Gastrocnemius medialis (tissue), 4 donors: Measurements from ENCODE around the gene MED27. TPM values are rescaled to one million over a fixed set of nuclear protein-coding genes. Genes with fewer than 3 reads are reported as not detected.

Experiments
- ATAC-seq, 2 donors: fragments of 150-250 bp; one replicate each; pipeline ENCODE4 v1.9.1; 2016
- DNase-seq, 2 donors: peaks; one replicate each; pipeline ENCODE4 v3.0.0-alpha.2; 2019
- H3K27ac ChIP-seq, 4 donors: fragments of 200-600 bp; sonication (generic); 1 replicate in 1 of 4; 2 replicates in 3 of 4; pipeline ENCODE4 v1.5.1; 2016 to 2018; ENCODE audit warnings: mild to moderate bottlenecking in 2 of 4, moderate library complexity in 1 of 4
- H3K27me3 ChIP-seq, 3 donors: fragments of 200-600 bp; sonication (generic) in 2 of 3; 1 replicate in 1 of 3; 2 replicates in 2 of 3; pipeline versions ENCODE4 v1.5.1 to v1.6.0; 2016 to 2019; ENCODE audit warnings: mild to moderate bottlenecking in 1 of 3, moderate library complexity in 1 of 3
- H3K36me3 ChIP-seq, 2 donors: fragments of 200-600 bp; sonication (generic) in 1 of 2; one replicate each; pipeline ENCODE4 v1.5.1; 2017 to 2018
- H3K4me1 ChIP-seq, 2 donors: fragments of 200-600 bp; sonication (generic) in 1 of 2; one replicate each; pipeline ENCODE4 v1.5.1; 2016 to 2017; ENCODE audit warnings: mild to moderate bottlenecking in 2 of 2
- H3K4me3 ChIP-seq, 4 donors: fragments of 200-600 bp; sonication (generic) in 3 of 4; 1 replicate in 1 of 4; 2 replicates in 3 of 4; pipeline ENCODE4 v1.5.1; 2016 to 2019; ENCODE audit warnings: mild to moderate bottlenecking in 2 of 4
- H3K9me3 ChIP-seq, 3 donors: fragments of 200-600 bp; sonication (generic) in 2 of 3; 1 replicate in 1 of 3; 2 replicates in 2 of 3; pipeline ENCODE4 v1.5.1; 2016 to 2019
- POLR2A ChIP-seq, 2 donors: fragments of 450-650 bp; IDR thresholded peaks; one replicate each; pipeline ENCODE4 v1.6.1; 2017; ENCODE audit warnings: antibody characterized with exemption in 2 of 2, mild to moderate bottlenecking in 2 of 2, moderate library complexity in 2 of 2
- in situ Hi-C, 4 donors: fragments of 200-750 bp; cut with MboI; loops; one replicate each; pipeline versions ENCODE4 v1.15.0 to v1.8.0; 2017; ENCODE audit warnings: low sequenced_read_pairs in 4 of 4
- intact Hi-C: fragments of 100-400 bp; cut with DNase I; formaldehyde crosslinking; loops from one replicate; pipeline ENCODE4 v1.15.1; 2023; ENCODE audit warnings: low total_unique reads
- total RNA-seq, 4 donors: library from RNA; depleted of rRNA; stranded (reverse); fragments of >200 nt; gene quantifications; one replicate each; pipeline versions ENCODE4 v1.1.0 to v1.2.3, GENCODE V29; 2016
- TF ChIP-seq, protein P1 (sequence below), 5 experiments: fragments of 450-650 bp in 3 of 5; fragments of 200-600 bp in 2 of 5; sonication (generic) in 2 of 5; IDR thresholded peaks in 4 of 5; conservative IDR thresholded peaks in 1 of 5; 1 replicate in 4 of 5; 2 replicates in 1 of 5; pipeline ENCODE4 v1.5.1; 2016 to 2019; ENCODE audit warnings: antibody characterized with exemption in 5 of 5, mild to moderate bottlenecking in 3 of 5, moderate library complexity in 3 of 5

The MED27 gene
- total RNA-seq, 4 donors from 2014 or later: 11.6 to 20.3 (median 13.9) TPM

DNA sequence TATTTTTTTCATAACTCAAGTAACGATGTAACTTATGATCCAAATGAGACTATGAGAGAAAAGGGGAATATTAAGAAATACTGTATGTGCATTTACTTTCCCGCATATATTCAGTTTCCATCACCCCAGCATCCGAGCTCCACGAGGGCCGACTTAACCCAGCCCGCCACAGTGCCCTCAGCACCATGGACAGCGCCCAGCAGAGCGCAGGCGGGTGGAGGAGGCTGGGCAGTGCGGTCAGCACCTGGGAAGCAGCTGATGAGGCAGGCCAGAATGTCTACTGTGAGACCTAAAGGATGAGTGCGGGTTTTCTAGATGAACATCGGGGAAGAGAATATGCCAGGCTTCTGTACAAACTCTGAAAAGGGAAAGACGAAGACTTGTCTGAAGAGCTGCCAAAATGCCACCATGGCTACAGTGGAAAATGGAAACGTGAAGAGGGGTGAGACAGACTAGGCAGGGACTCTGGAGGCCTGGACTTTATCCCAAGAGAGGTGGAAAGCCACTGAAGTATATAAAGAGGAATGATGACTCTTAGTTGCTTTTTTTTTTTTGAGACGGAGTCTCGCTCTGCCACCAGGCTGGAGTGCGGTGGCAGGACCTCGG is 34.5 kb upstream of the MED27 start:
- intact Hi-C loops (no loop called here), in situ Hi-C loops (no loop called here)
- H3K27me3 ChIP-seq: peaks cover 0 to 7% (median 0%) of the 10 kb centered on the region in 3 donors
- DNase-seq (no peak), ATAC-seq (no peak)
- TF ChIP-seq POLR2A (IDR thresholded peaks at IDR 0.05): no peak
- TF ChIP-seq, protein P1, sequence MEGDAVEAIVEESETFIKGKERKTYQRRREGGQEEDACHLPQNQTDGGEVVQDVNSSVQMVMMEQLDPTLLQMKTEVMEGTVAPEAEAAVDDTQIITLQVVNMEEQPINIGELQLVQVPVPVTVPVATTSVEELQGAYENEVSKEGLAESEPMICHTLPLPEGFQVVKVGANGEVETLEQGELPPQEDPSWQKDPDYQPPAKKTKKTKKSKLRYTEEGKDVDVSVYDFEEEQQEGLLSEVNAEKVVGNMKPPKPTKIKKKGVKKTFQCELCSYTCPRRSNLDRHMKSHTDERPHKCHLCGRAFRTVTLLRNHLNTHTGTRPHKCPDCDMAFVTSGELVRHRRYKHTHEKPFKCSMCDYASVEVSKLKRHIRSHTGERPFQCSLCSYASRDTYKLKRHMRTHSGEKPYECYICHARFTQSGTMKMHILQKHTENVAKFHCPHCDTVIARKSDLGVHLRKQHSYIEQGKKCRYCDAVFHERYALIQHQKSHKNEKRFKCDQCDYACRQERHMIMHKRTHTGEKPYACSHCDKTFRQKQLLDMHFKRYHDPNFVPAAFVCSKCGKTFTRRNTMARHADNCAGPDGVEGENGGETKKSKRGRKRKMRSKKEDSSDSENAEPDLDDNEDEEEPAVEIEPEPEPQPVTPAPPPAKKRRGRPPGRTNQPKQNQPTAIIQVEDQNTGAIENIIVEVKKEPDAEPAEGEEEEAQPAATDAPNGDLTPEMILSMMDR (IDR thresholded peaks at IDR 0.05 in 4 of 5, conservative IDR thresholded peaks at IDR 0.05 in 1 of 5): no peak
- no peaks in the 10 kb centered on the region for H3K36me3 ChIP-seq
- H3K4me3 ChIP-seq: no peak overlapping the region
- no peak overlapping the region for H3K27ac ChIP-seq
- H3K9me3 ChIP-seq: no peaks in the 10 kb centered on the region
- H3K4me1 ChIP-seq: no peaks in the 10 kb centered on the region

- DNase-seq (no peak), ATAC-seq (no peak)
- Histone ChIP-seq H3K9me3 (no peaks in the 10 kb centered on the region), H3K4me3 (no peak overlapping the region), H3K4me1 (no peaks in the 10 kb centered on the region), H3K27ac (no peak overlapping the region), H3K36me3 (no peaks in the 10 kb centered on the region), H3K27me3 (peaks cover 0 to 11% (median 4%) of the 10 kb centered on the region in 3 donors)
- in situ Hi-C loops: no loop called here
- intact Hi-C loops: no loop called here
- TF ChIP-seq POLR2A (IDR thresholded peaks at IDR 0.05): no peak
- TF ChIP-seq, protein P1 (IDR thresholded peaks at IDR 0.05 in 4 of 5, conservative IDR thresholded peaks at IDR 0.05 in 1 of 5): no peak
These were observed 29.6 kb upstream of the MED27 start for GRCh38 chr9:132109291-132109690.

DNA sequence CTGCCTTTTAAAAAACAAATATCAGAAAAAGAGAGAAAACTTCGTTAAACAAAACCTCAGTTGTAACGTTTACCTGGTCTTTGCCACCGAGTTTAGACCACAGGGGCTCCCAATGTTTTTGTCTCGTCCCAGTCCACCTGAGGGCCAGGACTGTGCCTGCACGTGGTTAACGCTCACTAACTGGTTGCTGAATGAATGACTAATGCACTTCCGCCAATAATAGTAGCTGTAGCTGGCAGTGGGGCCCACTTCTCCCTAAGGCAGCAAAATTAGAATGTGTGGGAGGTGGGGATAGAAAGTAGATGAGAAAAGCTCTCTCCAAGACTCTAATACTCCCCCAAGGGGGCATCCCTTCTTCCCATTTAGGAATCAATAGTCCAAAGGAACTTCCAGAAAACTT is 29.1 kb upstream of the MED27 start:
- Histone ChIP-seq H3K27ac (no peak overlapping the region), H3K4me1 (no peaks in the 10 kb centered on the region), H3K27me3 (peaks cover 0 to 11% (median 4%) of the 10 kb centered on the region in 3 donors), H3K36me3 (no peaks in the 10 kb centered on the region), H3K9me3 (no peaks in the 10 kb centered on the region), H3K4me3 (no peak overlapping the region)
- no peak for DNase-seq
- intact Hi-C loops (no loop called here), in situ Hi-C loops (no loop called here)
- no peak for ATAC-seq
- TF ChIP-seq, protein P1 (IDR thresholded peaks at IDR 0.05 in 4 of 5, conservative IDR thresholded peaks at IDR 0.05 in 1 of 5): no peak
- no peak for TF ChIP-seq POLR2A (IDR thresholded peaks at IDR 0.05)

- no peaks in the 10 kb centered on the region for H3K36me3 ChIP-seq
- intact Hi-C loops: no loop called here
- TF ChIP-seq, protein P1 (IDR thresholded peaks at IDR 0.05 in 4 of 5, conservative IDR thresholded peaks at IDR 0.05 in 1 of 5): no peak
- no peak for TF ChIP-seq POLR2A (IDR thresholded peaks at IDR 0.05)
These were observed 20.2 kb upstream of the MED27 start for GRCh38 chr9:132099741-132100407.

More at GRCh38 chr9:132099741-132100407, 20.2 kb upstream of the MED27 start:
- H3K27me3 ChIP-seq: peaks cover 0 to 9% (median 0%) of the 10 kb centered on the region in 3 donors
- no peak for DNase-seq
- no peak overlapping the region for H3K27ac ChIP-seq
- no peak for ATAC-seq
- H3K4me3 ChIP-seq: no peak overlapping the region
- in situ Hi-C loops: no loop called here
- no peaks in the 10 kb centered on the region for H3K4me1 ChIP-seq
- H3K9me3 ChIP-seq: no peaks in the 10 kb centered on the region
